HG03066 (cell line): Measurements from ENCODE around the gene MFN1.
"Not testable (repeated sequence)": the region's sequence is repeated elsewhere in the genome, so short reads cannot be mapped to it uniquely, and the experiment has no call there.

Source experiments
- ATAC-seq: cut with Tn5 transposase; IDR thresholded peaks from one replicate; pipeline ENCODE4 v1.9.1; 2021; ENCODE audit warnings: low read depth; ENCODE audit not compliant: unreplicated experiment

The MFN1 gene

GRCh38 chr3:179347345-179348194 lies at the start of gene MFN1:
Gene MFN1, plus strand, starts transcription at chr3:179347709. Its CDS starts 1,143 bp downstream, at chr3:179348852.
- ATAC-seq: peak; percentile 89

GRCh38 chr3:179297971-179298725 lies 49.4 kb upstream of the MFN1 start:
- ATAC-seq: no peak

- ATAC-seq: no peak
These were observed 48.2 kb upstream of the MFN1 start for GRCh38 chr3:179299316-179299715.

- ATAC-seq: peak; percentile 45
These were observed 47.4 kb upstream of the MFN1 start for GRCh38 chr3:179299999-179300613.

GRCh38 chr3:179301645-179302044 lies 45.9 kb upstream of the MFN1 start:
- ATAC-seq: no peak

GRCh38 chr3:179302111-179302510 lies 45.4 kb upstream of the MFN1 start:
- ATAC-seq: no peak

GRCh38 chr3:179304605-179305004 lies 42.9 kb upstream of the MFN1 start:
- no peak for ATAC-seq

- ATAC-seq: not testable (repeated sequence)
These were observed 40.1 kb upstream of the MFN1 start for GRCh38 chr3:179307362-179307761.

GRCh38 chr3:179308001-179308400 lies 39.5 kb upstream of the MFN1 start:
- no peak for ATAC-seq

- peak; percentile 86 for ATAC-seq
These were observed 38.1 kb upstream of the MFN1 start for GRCh38 chr3:179309225-179310078.

GRCh38 chr3:179318876-179319275 lies 28.6 kb upstream of the MFN1 start:
- no peak for ATAC-seq

- no peak for ATAC-seq
These were observed 25.7 kb upstream of the MFN1 start for GRCh38 chr3:179321668-179322285.

GRCh38 chr3:179322286-179323196 lies 25.0 kb upstream of the MFN1 start, which contains the start of gene ZNF639:
Gene ZNF639, plus strand, starts transcription at chr3:179323031. Its CDS starts 5,263 bp downstream, at chr3:179328294.
- peak; percentile 69 for ATAC-seq

- peak; percentile 38 for ATAC-seq
These were observed 24.1 kb upstream of the MFN1 start for GRCh38 chr3:179323197-179324110.

GRCh38 chr3:179324270-179324754 lies 23.2 kb upstream of the MFN1 start:
- no peak for ATAC-seq

- ATAC-seq: no peak
These were observed 17.1 kb upstream of the MFN1 start for GRCh38 chr3:179330438-179330837.

GRCh38 chr3:179332240-179332639 lies 15.3 kb upstream of the MFN1 start:
- ATAC-seq: no peak

GRCh38 chr3:179333084-179333483 lies 14.4 kb upstream of the MFN1 start:
- no peak for ATAC-seq
